HG02852 (cell line): ENCODE measurements around the gene NKTR.

Experiments
- ATAC-seq: cut with Tn5 transposase; IDR thresholded peaks from one replicate; pipeline ENCODE4 v1.9.1; 2021; ENCODE audit warnings: mild to moderate bottlenecking, moderate library complexity; ENCODE audit not compliant: unreplicated experiment

The NKTR gene

GRCh38 chr3:42692667-42693529, 92.4 kb downstream of the NKTR start:
- no peak for ATAC-seq

- ATAC-seq = no peak
Measured at GRCh38 chr3:42693530-42693930, 93.0 kb downstream of the NKTR start.

GRCh38 chr3:42694366-42694765, 93.9 kb downstream of the NKTR start:
- no peak for ATAC-seq

GRCh38 chr3:42696356-42697288, 96.1 kb downstream of the NKTR start:
- ATAC-seq = no peak

- no peak for ATAC-seq
Measured at GRCh38 chr3:42697289-42698051, 97.0 kb downstream of the NKTR start.
